Naive B cell (primary cell): ENCODE measurements around the gene SEZ6. TPM values are rescaled to one million over a fixed set of nuclear protein-coding genes. Genes with fewer than 3 reads are reported as not detected.
A peak's percentile ranks its signal among the peaks of the same experiment; 100 is the strongest.

ENCODE experiments used
- ATAC-seq, 2 donors: fragments of 150-1000 bp; cut with Tn5 transposase; 2 replicates each; pipeline ENCODE4 v1.10.0; 2021; ENCODE audit warnings: low read depth in 2 of 2, mild to moderate bottlenecking in 2 of 2, moderate library complexity in 2 of 2
- DNase-seq: peaks from one replicate; pipeline ENCODE4 v3.0.0; 2022
- H3K27ac Mint-ChIP-seq, 6 donors: one replicate each; pipeline ENCODE4 v1.8.0; 2020 to 2022; ENCODE audit warnings: mild to moderate bottlenecking in 6 of 6, mixed read lengths in 6 of 6, moderate library complexity in 5 of 6, inconsistent platforms in 2 of 6
- H3K27me3 Mint-ChIP-seq, 3 donors: one replicate each; pipeline ENCODE4 v1.8.0; 2021 to 2022; ENCODE audit warnings: mixed read lengths in 3 of 3, mild to moderate bottlenecking in 1 of 3
- H3K36me3 Mint-ChIP-seq, 2 donors: one replicate each; pipeline ENCODE4 v1.8.0; 2020 to 2022; ENCODE audit warnings: mixed read lengths in 2 of 2, inconsistent platforms in 1 of 2, mild to moderate bottlenecking in 1 of 2
- H3K4me1 Mint-ChIP-seq, 3 donors: one replicate each; pipeline ENCODE4 v1.8.0; 2020 to 2022; ENCODE audit warnings: mixed read lengths in 3 of 3, inconsistent platforms in 1 of 3, mild to moderate bottlenecking in 1 of 3, moderate library complexity in 1 of 3
- H3K4me3 Mint-ChIP-seq, 8 donors: one replicate each; pipeline ENCODE4 v1.8.0; 2020 to 2022; ENCODE audit warnings: mild to moderate bottlenecking in 8 of 8, mixed read lengths in 8 of 8, moderate library complexity in 8 of 8, inconsistent platforms in 2 of 8
- H3K9me3 Mint-ChIP-seq, 7 donors: one replicate each; pipeline ENCODE4 v1.8.0; 2020 to 2022; ENCODE audit warnings: mixed read lengths in 7 of 7, mild to moderate bottlenecking in 5 of 7, inconsistent platforms in 2 of 7, moderate library complexity in 1 of 7
- polyA plus RNA-seq, 6 donors: library from polyadenylated mRNA; unstranded; fragments of 300-500 nt; fragmentation: Illumina TruSeq; gene quantifications; one replicate each; pipeline ENCODE4 v1.2.3, GENCODE V29; 2021; ENCODE audit warnings: low read depth in 6 of 6

SEZ6 gene
- polyA plus RNA-seq, 6 donors from 2014 or later: 0.41 to 3.6 (median 1.7) TPM

DNA sequence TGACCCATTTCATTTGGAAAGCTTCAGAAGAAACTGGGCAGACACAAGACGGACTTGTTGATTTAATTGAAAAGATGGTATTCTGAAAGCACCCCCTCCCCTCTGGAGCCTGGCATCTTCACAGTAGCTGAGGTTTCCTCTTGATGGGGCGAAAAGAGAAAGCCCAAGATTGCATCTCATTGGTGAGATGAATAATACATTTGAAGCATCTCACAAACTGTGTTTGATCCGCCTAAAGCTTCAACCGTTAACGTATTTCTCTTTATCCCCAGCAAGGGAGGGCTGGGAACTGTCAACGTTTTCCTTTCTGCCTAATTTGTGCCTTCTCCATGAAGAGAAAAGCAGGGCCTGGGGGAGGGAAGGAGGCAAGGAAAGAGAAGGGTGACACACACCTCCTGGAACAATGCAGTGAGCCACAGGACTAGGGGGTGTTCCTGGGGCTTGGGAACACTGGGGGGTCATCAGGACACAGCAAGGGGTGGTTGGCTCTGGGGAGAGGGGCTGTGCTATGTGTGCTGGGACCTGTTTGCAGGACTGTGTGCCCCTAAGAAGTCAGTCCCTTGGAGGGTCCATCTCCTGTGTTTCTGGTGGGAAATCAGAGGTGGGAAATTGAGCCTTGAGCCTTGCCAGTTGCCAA is 18.6 kb upstream of the SEZ6 start:
- Mint-ChIP-seq H3K4me3 (no peak overlapping the region), H3K27ac (peak overlapping the region in 1 of 6 donors; percentile 36), H3K4me1 (peaks cover 2 to 7% (median 3%) of the 10 kb centered on the region in 3 donors), H3K36me3 (peaks cover 0 to 5% of the 10 kb centered on the region in 2 donors), H3K27me3 (peaks cover 61 to 82% (median 74%) of the 10 kb centered on the region in 3 donors), H3K9me3 (no peaks in the 10 kb centered on the region)
- DNase-seq (no peak), ATAC-seq (no peak)

GRCh38 chr17:29022074-29022473 is 16.2 kb upstream of the SEZ6 start:
- Mint-ChIP-seq H3K27ac (no peak overlapping the region), H3K9me3 (no peaks in the 10 kb centered on the region), H3K27me3 (peaks cover 67 to 86% (median 78%) of the 10 kb centered on the region in 3 donors), H3K4me1 (peaks cover 11 to 15% (median 12%) of the 10 kb centered on the region in 3 donors), H3K4me3 (no peak overlapping the region), H3K36me3 (peaks cover 0 to 5% of the 10 kb centered on the region in 2 donors)
- DNase-seq: no peak
- no peak for ATAC-seq

DNA sequence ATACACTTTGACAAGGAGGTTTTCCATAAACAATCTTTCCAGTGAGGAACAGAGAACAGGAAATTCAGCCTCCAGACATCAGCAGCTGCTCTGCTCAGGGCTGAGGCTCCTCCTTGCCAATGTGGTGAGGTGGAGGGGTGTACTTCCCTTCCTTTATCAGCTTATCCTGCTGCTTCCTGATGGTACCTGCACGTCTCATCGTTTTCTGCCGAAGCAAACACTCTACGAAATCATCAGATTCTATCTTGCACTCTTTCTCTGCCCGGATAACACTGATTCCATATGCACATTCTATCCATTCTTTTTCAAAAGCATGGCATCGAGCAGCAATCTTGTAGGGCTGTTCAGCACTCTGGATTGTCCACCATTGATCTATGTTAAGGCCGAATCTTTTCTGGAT is 15.4 kb upstream of the SEZ6 start:
- Mint-ChIP-seq H3K27me3 (peaks cover 71 to 87% (median 78%) of the 10 kb centered on the region in 3 donors), H3K9me3 (no peaks in the 10 kb centered on the region), H3K4me1 (peaks cover 11 to 15% (median 12%) of the 10 kb centered on the region in 3 donors), H3K27ac (no peak overlapping the region), H3K4me3 (peak overlapping the region in 1 of 8 donors; percentile 3), H3K36me3 (peaks cover 0 to 5% of the 10 kb centered on the region in 2 donors)
- ATAC-seq (no peak), DNase-seq (no peak)

GRCh38 chr17:29020576-29020975 is 14.7 kb upstream of the SEZ6 start:
- Mint-ChIP-seq H3K9me3 (no peaks in the 10 kb centered on the region), H3K4me1 (peaks cover 11 to 15% (median 12%) of the 10 kb centered on the region in 3 donors), H3K36me3 (peaks cover 0 to 5% of the 10 kb centered on the region in 2 donors), H3K27ac (no peak overlapping the region), H3K4me3 (no peak overlapping the region), H3K27me3 (peaks cover 67 to 85% (median 81%) of the 10 kb centered on the region in 3 donors)
- no peak for DNase-seq
- ATAC-seq: no peak

- Mint-ChIP-seq H3K9me3 (no peaks in the 10 kb centered on the region), H3K4me1 (peaks cover 11 to 15% (median 12%) of the 10 kb centered on the region in 3 donors), H3K36me3 (peaks cover 0 to 5% of the 10 kb centered on the region in 2 donors), H3K4me3 (peak overlapping the region in 6 of 8 donors; percentile 19 to 63 (median 44)), H3K27me3 (peaks cover 70 to 85% (median 83%) of the 10 kb centered on the region in 3 donors), H3K27ac (peak overlapping the region in 2 of 6 donors; percentile 49 to 71)
- ATAC-seq (peak; percentile 37 to 58), DNase-seq (no peak)
Observed at GRCh38 chr17:29019475-29020181, 13.8 kb upstream of the SEZ6 start.

- peaks cover 11 to 15% (median 12%) of the 10 kb centered on the region in 3 donors for H3K4me1 Mint-ChIP-seq
- peak overlapping the region in 7 of 8 donors; percentile 19 to 77 (median 51) for H3K4me3 Mint-ChIP-seq
Observed at GRCh38 chr17:29018788-29019474, 13.1 kb upstream of the SEZ6 start.

GRCh38 chr17:29016345-29017210 is 10.7 kb upstream of the SEZ6 start:
- Mint-ChIP-seq H3K27ac (no peak overlapping the region), H3K4me3 (no peak overlapping the region), H3K36me3 (peaks cover 0 to 5% of the 10 kb centered on the region in 2 donors), H3K4me1 (peaks cover 11 to 15% (median 12%) of the 10 kb centered on the region in 3 donors), H3K9me3 (peaks cover 0 to 1% (median 0%) of the 10 kb centered on the region in 7 donors), H3K27me3 (peaks cover 71 to 77% (median 72%) of the 10 kb centered on the region in 3 donors)
- DNase-seq (no peak), ATAC-seq (no peak)

More at GRCh38 chr17:29018788-29019474, 13.1 kb upstream of the SEZ6 start:
- Mint-ChIP-seq H3K9me3 (no peaks in the 10 kb centered on the region), H3K27me3 (peaks cover 70 to 85% (median 83%) of the 10 kb centered on the region in 3 donors), H3K36me3 (peaks cover 0 to 5% of the 10 kb centered on the region in 2 donors), H3K27ac (peak overlapping the region in 2 of 6 donors; percentile 49 to 71)
- ATAC-seq (peak in 1 of 2 donors; percentile 9), DNase-seq (no peak)

GRCh38 chr17:29014716-29015115 is 8.9 kb upstream of the SEZ6 start:
- Mint-ChIP-seq H3K4me3 (no peak overlapping the region), H3K4me1 (peaks cover 10 to 12% (median 11%) of the 10 kb centered on the region in 3 donors), H3K27me3 (peaks cover 69 to 81% (median 77%) of the 10 kb centered on the region in 3 donors), H3K36me3 (no peaks in the 10 kb centered on the region), H3K9me3 (peaks cover 0 to 2% (median 0%) of the 10 kb centered on the region in 7 donors), H3K27ac (no peak overlapping the region)
- DNase-seq (no peak), ATAC-seq (no peak)

- no peaks in the 10 kb centered on the region for H3K36me3 Mint-ChIP-seq
- ATAC-seq (no peak), DNase-seq (no peak)
- H3K27ac Mint-ChIP-seq: no peak overlapping the region
- H3K4me1 Mint-ChIP-seq: no peaks in the 10 kb centered on the region
- peaks cover 68 to 81% (median 71%) of the 10 kb centered on the region in 3 donors for H3K27me3 Mint-ChIP-seq
- H3K9me3 Mint-ChIP-seq: peaks cover 0 to 2% (median 0%) of the 10 kb centered on the region in 7 donors
- H3K4me3 Mint-ChIP-seq: no peak overlapping the region
Observed at GRCh38 chr17:29012535-29012934, 6.7 kb upstream of the SEZ6 start.

- H3K4me3 Mint-ChIP-seq: no peak overlapping the region
- peaks cover 0 to 4% (median 0%) of the 10 kb centered on the region in 7 donors for H3K9me3 Mint-ChIP-seq
- DNase-seq (no peak), ATAC-seq (no peak)
- no peaks in the 10 kb centered on the region for H3K36me3 Mint-ChIP-seq
- H3K27ac Mint-ChIP-seq: peak overlapping the region in 1 of 6 donors; percentile 42
- peaks cover 60 to 71% (median 71%) of the 10 kb centered on the region in 3 donors for H3K27me3 Mint-ChIP-seq
- peaks cover 0 to 4% (median 0%) of the 10 kb centered on the region in 3 donors for H3K4me1 Mint-ChIP-seq
Observed at GRCh38 chr17:29010586-29010985, 4.8 kb upstream of the SEZ6 start.

DNA sequence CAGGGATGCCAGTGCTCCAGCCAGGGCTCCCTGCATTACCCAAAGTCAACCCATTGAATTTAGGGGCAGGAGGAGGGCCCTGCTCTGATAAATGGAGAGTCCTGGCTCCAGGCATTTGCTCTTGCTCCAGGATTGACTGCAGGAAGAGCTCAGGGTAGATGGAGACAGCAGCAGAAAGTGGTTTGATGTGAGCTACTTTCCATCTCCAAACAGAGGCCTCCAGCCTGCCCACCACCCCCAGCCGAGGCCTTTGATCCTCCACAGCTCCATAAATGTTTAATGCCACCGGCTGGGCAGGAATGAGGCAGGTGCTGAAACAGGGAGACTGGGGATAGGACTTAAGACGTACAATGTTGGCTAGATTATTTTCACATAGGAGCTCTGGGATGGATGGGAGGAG is 4.3 kb upstream of the SEZ6 start:
- Mint-ChIP-seq H3K4me3 (no peak overlapping the region), H3K9me3 (peaks cover 0 to 4% (median 0%) of the 10 kb centered on the region in 7 donors), H3K27me3 (peaks cover 57 to 71% (median 70%) of the 10 kb centered on the region in 3 donors), H3K27ac (peak overlapping the region in 1 of 6 donors; percentile 42), H3K36me3 (no peaks in the 10 kb centered on the region), H3K4me1 (peaks cover 0 to 4% (median 0%) of the 10 kb centered on the region in 3 donors)
- DNase-seq: no peak
- ATAC-seq: no peak

- peaks cover 0 to 4% (median 0%) of the 10 kb centered on the region in 7 donors for H3K9me3 Mint-ChIP-seq
- H3K36me3 Mint-ChIP-seq: peaks cover 0 to 10% of the 10 kb centered on the region in 2 donors
- ATAC-seq (peak in 1 of 2 donors; percentile 21), DNase-seq (no peak)
- H3K27ac Mint-ChIP-seq: no peak overlapping the region
- peaks cover 51 to 76% (median 74%) of the 10 kb centered on the region in 3 donors for H3K27me3 Mint-ChIP-seq
- peaks cover 0 to 4% (median 4%) of the 10 kb centered on the region in 3 donors for H3K4me1 Mint-ChIP-seq
- no peak overlapping the region for H3K4me3 Mint-ChIP-seq
Observed at GRCh38 chr17:29008591-29008990, 2.8 kb upstream of the SEZ6 start.
